Cardiac fibroblast (primary cell): ENCODE measurements around the gene GFY.
"Not testable (repeated sequence)": the region's sequence is repeated elsewhere in the genome, so short reads cannot be mapped to it uniquely, and the experiment has no call there.

ENCODE experiments used
- DNase-seq, 2 donors: peaks; one replicate each; pipeline versions ENCODE4 v3.0.0 to v3.0.0-alpha.2; 2010; ENCODE audit warnings: low read depth in 2 of 2
- H3K4me3 ChIP-seq, 2 donors: replicated peaks in 1 of 2; 1 replicate in 1 of 2; 2 replicates in 1 of 2; pipeline ENCODE4 v1.5.1; 2011; ENCODE audit warnings: low read depth in 2 of 2, low read length in 2 of 2, mild to moderate bottlenecking in 2 of 2, moderate library complexity in 1 of 2
- CTCF ChIP-seq: IDR thresholded peaks from one replicate; pipeline ENCODE4 v1.5.1; 2011; ENCODE audit warnings: low read depth, mild to moderate bottlenecking, low read length, inconsistent platforms

GFY gene

GRCh38 chr19:49469828-49470614, 44.8 kb downstream of the GFY start:
- peak; percentile 12 for TF ChIP-seq CTCF
- no peak for DNase-seq
- no peak overlapping the region for H3K4me3 ChIP-seq

- DNase-seq, result no peak
- no peak for TF ChIP-seq CTCF
Measured at GRCh38 chr19:49470615-49470978, 45.4 kb downstream of the GFY start.

GRCh38 chr19:49472936-49473335, 47.7 kb downstream of the GFY start:
- TF ChIP-seq CTCF, result no peak
- H3K4me3 ChIP-seq, result no peak overlapping the region
- no peak for DNase-seq

More at GRCh38 chr19:49470615-49470978, 45.4 kb downstream of the GFY start:
- no peak overlapping the region for H3K4me3 ChIP-seq

- not testable (repeated sequence) for DNase-seq
Measured at GRCh38 chr19:49473501-49473867, 48.3 kb downstream of the GFY start.

GRCh38 chr19:49473868-49474541, 48.8 kb downstream of the GFY start, which contains the start of gene FLT3LG:
Gene FLT3LG, plus strand, starts transcription at chr19:49474215. Its CDS starts 425 bp downstream, at chr19:49474640.
- peak; percentile 84 for TF ChIP-seq CTCF
- H3K4me3 ChIP-seq, result peak within 1 kb of the TSS; percentile 66 to 72
- DNase-seq, result peak; percentile 77 to 81

More at GRCh38 chr19:49473501-49473867, 48.3 kb downstream of the GFY start:
- H3K4me3 ChIP-seq, result peak overlapping the region; percentile 66 to 72

- DNase-seq, result no peak
- H3K4me3 ChIP-seq, result peak overlapping the region; percentile 66 to 72
- TF ChIP-seq CTCF, result no peak
Measured at GRCh38 chr19:49474542-49474924, 49.3 kb downstream of the GFY start.

- DNase-seq, result no peak
- TF ChIP-seq CTCF, result no peak
- no peak overlapping the region for H3K4me3 ChIP-seq
Measured at GRCh38 chr19:49475191-49475917, 50.2 kb downstream of the GFY start.
